HG03103 (cell line): Measurements from ENCODE around the gene PCDHGA4.
"Not testable (repeated sequence)": the region's sequence is repeated elsewhere in the genome, so short reads cannot be mapped to it uniquely, and the experiment has no call there.

Experiments used
- ATAC-seq: cut with Tn5 transposase; IDR thresholded peaks from one replicate; pipeline ENCODE4 v1.9.1; 2021; ENCODE audit warnings: low read depth; ENCODE audit not compliant: unreplicated experiment

Gene PCDHGA4

DNA sequence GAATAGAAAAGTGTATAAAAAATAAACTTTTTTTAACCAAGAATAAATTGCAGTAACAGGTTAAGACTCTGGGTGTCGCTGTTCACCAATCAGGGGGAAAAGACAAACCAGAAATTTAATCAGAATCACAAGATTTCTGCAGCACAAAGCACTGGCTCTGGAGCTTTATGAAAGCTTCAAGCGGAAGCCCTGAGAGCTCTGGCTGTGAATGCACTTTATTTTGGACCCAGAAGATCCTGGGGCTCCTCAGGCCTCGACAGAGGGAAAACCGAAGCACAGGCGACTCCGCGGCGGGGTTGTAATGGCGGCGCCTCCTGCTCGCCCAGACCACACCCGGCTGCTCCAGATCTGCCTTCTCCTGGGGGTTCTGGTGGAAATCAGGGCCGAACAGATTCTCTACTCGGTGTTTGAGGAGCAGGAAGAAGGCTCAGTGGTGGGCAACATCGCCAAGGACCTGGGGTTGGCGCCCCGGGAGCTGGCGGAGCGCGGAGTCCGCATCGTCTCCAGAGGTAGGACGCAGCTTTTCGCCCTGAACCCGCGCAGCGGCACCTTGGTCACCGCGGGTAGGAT lies at the start of gene PCDHGA4:
Gene PCDHGA4, plus strand, starts transcription at position 122 of the 570 bp plus-strand sequence. Its CDS starts 87 bp downstream, at position 209.
- ATAC-seq, result no peak

- ATAC-seq, result no peak
Observed at GRCh38 chr5:141306630-141307029, 48.2 kb upstream of the PCDHGA4 start.

- no peak for ATAC-seq
Observed at GRCh38 chr5:141313711-141314110, 41.1 kb upstream of the PCDHGA4 start.

DNA sequence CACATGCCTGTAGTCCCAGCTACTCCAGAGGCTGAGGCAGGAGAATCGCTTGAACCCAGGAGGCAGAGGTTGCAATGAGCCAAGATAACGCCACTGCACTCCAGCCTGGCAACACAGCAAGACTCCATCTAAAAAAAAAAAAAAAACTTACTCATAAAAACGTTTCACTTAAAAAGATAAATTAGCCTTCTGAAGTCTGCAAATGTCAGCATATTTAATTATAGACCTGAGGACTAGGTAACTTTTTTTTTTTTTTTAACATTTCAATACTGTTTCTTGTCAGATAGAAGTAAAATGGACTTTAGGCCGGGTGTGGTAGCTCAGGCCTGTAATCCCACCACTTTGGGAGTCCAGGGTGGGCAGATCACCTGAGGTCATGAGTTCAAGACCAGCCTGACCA lies 37.9 kb upstream of the PCDHGA4 start:
- not testable (repeated sequence) for ATAC-seq

- ATAC-seq, result no peak
Observed at GRCh38 chr5:141319202-141319601, 35.6 kb upstream of the PCDHGA4 start.

GRCh38 chr5:141319699-141320098 lies 35.1 kb upstream of the PCDHGA4 start:
- ATAC-seq, result no peak

GRCh38 chr5:141320225-141321169 lies 34.3 kb upstream of the PCDHGA4 start, which contains the start of gene TAF7:
Gene TAF7 (minus strand): TSS chr5:141320784. CDS start chr5:141320044, 740 bp downstream.
- ATAC-seq, result peak; percentile 90

- ATAC-seq, result no peak
Observed at GRCh38 chr5:141322261-141322660, 32.6 kb upstream of the PCDHGA4 start.

- ATAC-seq, result peak; percentile 89
Observed at GRCh38 chr5:141326088-141326854, 28.6 kb upstream of the PCDHGA4 start.

- no peak for ATAC-seq
Observed at GRCh38 chr5:141328231-141328630, 26.6 kb upstream of the PCDHGA4 start.

GRCh38 chr5:141330299-141331080 lies 24.3 kb upstream of the PCDHGA4 start, which contains the start of gene PCDHGA1:
Gene PCDHGA1 (plus strand): TSS chr5:141330514.
- ATAC-seq, result no peak

DNA sequence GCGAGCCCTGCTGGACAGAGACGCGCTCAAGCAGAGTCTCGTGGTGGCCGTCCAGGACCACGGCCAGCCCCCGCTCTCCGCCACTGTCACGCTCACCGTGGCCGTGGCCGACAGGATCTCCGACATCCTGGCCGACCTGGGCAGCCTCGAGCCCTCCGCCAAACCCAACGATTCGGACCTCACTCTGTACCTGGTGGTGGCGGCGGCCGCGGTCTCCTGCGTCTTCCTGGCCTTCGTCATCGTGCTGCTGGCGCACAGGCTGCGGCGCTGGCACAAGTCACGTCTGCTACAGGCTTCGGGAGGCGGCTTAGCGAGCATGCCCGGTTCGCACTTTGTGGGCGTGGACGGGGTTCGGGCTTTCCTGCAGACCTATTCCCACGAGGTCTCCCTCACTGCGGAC lies 22.2 kb upstream of the PCDHGA4 start:
- ATAC-seq, result not testable (repeated sequence)

DNA sequence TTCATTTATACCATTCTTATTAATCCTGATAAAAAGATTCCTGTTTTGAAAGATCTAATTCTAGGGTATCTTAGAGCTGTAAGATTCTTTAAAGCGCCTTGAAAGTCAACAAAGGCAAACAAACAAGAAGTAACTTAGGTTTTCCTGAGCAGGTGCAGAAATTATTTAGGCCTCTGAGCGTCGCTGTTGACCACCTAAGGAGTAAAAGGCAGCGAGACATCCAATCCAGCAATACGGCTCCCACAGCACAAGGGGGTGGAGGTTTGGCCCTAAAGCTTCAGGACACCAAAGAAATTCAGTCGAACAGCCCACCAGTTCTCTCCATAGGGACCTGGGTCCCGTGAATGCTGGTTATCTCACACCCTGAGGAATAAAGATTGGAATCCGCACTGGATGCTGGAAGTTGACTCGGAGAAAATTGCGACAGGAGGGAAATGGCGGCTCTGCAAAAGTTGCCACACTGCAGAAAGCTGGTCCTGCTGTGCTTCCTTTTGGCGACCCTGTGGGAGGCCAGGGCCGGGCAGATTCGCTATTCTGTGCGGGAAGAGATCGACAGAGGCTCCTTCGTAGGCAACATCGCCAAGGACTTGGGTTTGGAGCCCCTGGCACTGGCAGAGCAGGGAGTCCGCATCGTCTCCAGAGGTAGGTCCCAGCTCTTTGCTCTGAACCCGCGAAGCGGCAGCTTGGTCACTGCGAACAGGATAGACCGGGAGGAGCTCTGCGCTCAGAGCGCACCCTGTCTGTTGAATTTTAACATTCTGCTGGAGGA lies 16.1 kb upstream of the PCDHGA4 start, which contains the start of gene PCDHGA2:
Gene PCDHGA2, plus strand, starts transcription at position 223 of the 769 bp plus-strand sequence.
- ATAC-seq, result no peak

DNA sequence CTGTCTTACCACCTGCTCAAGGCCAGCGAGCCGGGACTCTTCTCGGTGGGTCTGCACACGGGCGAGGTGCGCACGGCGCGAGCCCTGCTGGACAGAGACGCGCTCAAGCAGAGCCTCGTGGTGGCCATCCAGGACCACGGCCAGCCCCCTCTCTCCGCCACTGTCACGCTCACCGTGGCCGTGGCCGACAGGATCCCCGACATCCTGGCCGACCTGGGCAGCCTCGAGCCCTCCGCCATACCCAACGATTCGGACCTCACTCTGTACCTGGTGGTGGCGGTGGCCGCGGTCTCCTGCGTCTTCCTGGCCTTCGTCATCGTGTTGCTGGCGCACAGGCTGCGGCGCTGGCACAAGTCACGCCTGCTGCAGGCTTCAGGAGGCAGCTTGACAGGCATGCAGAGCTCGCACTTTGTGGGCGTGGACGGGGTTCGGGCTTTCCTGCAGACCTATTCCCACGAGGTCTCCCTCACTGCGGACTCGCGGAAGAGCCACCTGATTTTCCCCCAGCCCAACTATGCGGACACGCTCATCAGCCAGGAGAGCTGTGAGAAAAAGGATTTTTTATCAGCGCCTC lies 14.0 kb upstream of the PCDHGA4 start:
- not testable (repeated sequence) for ATAC-seq

DNA sequence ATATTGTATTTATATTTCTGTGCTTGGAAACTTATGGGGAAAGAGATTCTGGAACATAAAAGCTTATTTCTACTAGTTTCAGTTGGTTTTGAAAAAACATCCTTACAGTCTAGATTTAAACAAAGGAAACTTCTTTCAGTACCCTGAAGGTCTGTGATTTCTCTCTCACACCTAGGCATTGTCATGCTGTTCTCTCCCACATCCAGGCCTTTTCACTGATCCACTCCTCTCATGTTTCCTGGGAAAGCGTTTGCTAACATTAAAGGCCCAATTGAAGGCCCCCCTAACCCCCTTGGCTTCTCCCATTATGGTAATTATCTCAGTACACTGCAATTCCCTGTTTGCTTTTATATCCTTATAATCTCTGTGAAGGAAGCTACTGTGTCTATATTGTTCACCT lies 12.0 kb upstream of the PCDHGA4 start:
- no peak for ATAC-seq

- no peak for ATAC-seq
Observed at GRCh38 chr5:141343242-141343952, 11.4 kb upstream of the PCDHGA4 start, which contains the start of gene PCDHGA3. Gene PCDHGA3 (plus strand): TSS chr5:141343829. CDS start chr5:141344034, 205 bp downstream.

- no peak for ATAC-seq
Observed at GRCh38 chr5:141343953-141344463, 10.8 kb upstream of the PCDHGA4 start.

DNA sequence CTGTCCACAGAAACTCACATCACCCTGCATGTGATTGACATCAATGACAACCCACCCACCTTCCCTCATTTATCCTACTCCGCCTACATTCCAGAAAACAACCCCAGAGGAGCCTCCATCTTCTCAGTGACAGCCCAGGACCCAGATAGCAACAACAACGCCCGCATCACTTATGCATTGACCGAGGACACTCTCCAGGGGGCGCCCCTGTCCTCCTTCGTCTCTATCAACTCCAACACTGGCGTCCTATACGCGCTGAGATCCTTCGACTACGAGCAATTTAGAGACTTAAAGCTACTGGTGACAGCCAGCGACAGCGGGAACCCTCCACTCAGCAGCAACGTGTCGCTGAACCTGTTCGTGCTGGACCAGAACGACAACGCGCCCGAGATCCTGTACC lies 9.5 kb upstream of the PCDHGA4 start:
- ATAC-seq, result no peak
